Loucy (cell line): Measurements from ENCODE around the gene ISOC1.

Experiments used
- H2AFZ ChIP-seq: fragments of 200-600 bp; sonication (generic); 2 replicates; pipeline ENCODE4 v1.6.0; 2016; ENCODE audit warnings: antibody characterized with exemption, mild to moderate bottlenecking, low read length, moderate library complexity
- H3F3A ChIP-seq: fragments of 200-600 bp; 2 replicates; pipeline ENCODE4 v1.6.0; 2016; ENCODE audit warnings: antibody characterized with exemption, low read depth, mild to moderate bottlenecking
- H3K27me3 ChIP-seq: fragments of 200-600 bp; sonication (generic); 2 replicates; pipeline ENCODE4 v1.6.1; 2014; ENCODE audit warnings: low read length, mild to moderate bottlenecking; ENCODE audit not compliant: insufficient read depth, poor library complexity, severe bottlenecking
- H3K36me3 ChIP-seq: fragments of 200-600 bp; sonication (generic); 2 replicates; pipeline ENCODE4 v1.6.1; 2016; ENCODE audit warnings: low read length; ENCODE audit not compliant: insufficient read depth
- H3K4me1 ChIP-seq: fragments of 200-600 bp; sonication (generic); 2 replicates; pipeline ENCODE4 v1.5.1; 2014; ENCODE audit warnings: low read length, mild to moderate bottlenecking; ENCODE audit not compliant: insufficient read depth, poor library complexity, severe bottlenecking
- H3K4me2 ChIP-seq: fragments of 200-600 bp; sonication (generic); 2 replicates; pipeline ENCODE4 v1.6.0; 2014; ENCODE audit warnings: antibody characterized with exemption, low read length, low read depth, mild to moderate bottlenecking; ENCODE audit not compliant: poor library complexity, severe bottlenecking
- H3K4me3 ChIP-seq: fragments of 200-600 bp; sonication (generic); 2 replicates; pipeline ENCODE4 v1.5.1; 2014; ENCODE audit warnings: low read length, mild to moderate bottlenecking, mixed read lengths; ENCODE audit not compliant: poor library complexity, severe bottlenecking
- H3K79me2 ChIP-seq: fragments of 200-600 bp; sonication (generic); 2 replicates; pipeline ENCODE4 v1.6.1; 2014; ENCODE audit warnings: low read length; ENCODE audit not compliant: insufficient read depth
- H3K9ac ChIP-seq: fragments of 200-600 bp; sonication (generic); 2 replicates; pipeline ENCODE4 v1.6.0; 2014; ENCODE audit warnings: mild to moderate bottlenecking, low read depth, low read length, moderate library complexity; ENCODE audit not compliant: poor library complexity, severe bottlenecking
- H3K9me2 ChIP-seq: fragments of 200-600 bp; sonication (generic); replicated peaks from 2 replicates; pipeline ENCODE4 v1.6.1; 2016; ENCODE audit warnings: low read depth, low read length, mixed read lengths
- H3K9me3 ChIP-seq: fragments of 200-600 bp; sonication (generic); 2 replicates; pipeline ENCODE4 v1.6.1; 2014; ENCODE audit warnings: mild to moderate bottlenecking, antibody characterized with exemption, low read length, low read depth; ENCODE audit not compliant: insufficient read depth
- H4K20me1 ChIP-seq: fragments of 200-600 bp; sonication (generic); 2 replicates; pipeline ENCODE4 v1.6.0; 2014; ENCODE audit warnings: antibody characterized with exemption, low read length, mild to moderate bottlenecking; ENCODE audit not compliant: insufficient read depth, poor library complexity, severe bottlenecking
- CTCF ChIP-seq: fragments of 200-600 bp; sonication (generic); conservative IDR thresholded peaks from 2 replicates; pipeline ENCODE4 v1.5.1; 2014; ENCODE audit warnings: mild to moderate bottlenecking, antibody characterized with exemption, low read length
- EZH2phosphoT487 ChIP-seq: fragments of 200-600 bp; IDR thresholded peaks from 2 replicates; pipeline ENCODE4 v1.6.1; 2018; ENCODE audit warnings: antibody characterized with exemption, mild to moderate bottlenecking, moderate library complexity, borderline replicate concordance

ISOC1 gene

GRCh38 chr5:129099184-129099569 is 4.6 kb downstream of the ISOC1 start:
- no peak overlapping the region for H3K9ac ChIP-seq
- peak overlapping the region; percentile 32 for H3K4me3 ChIP-seq
- no peaks in the 10 kb centered on the region for H3K36me3 ChIP-seq
- peaks cover 13% of the 10 kb centered on the region for H3K4me1 ChIP-seq
- H3K4me2 ChIP-seq: peak overlapping the region; percentile 87
- peaks cover 42% of the 10 kb centered on the region for H3K79me2 ChIP-seq
- TF ChIP-seq CTCF (no peak), EZH2phosphoT487 (no peak)
- H3K9me3 ChIP-seq: no peaks in the 10 kb centered on the region
- no peaks in the 10 kb centered on the region for H3K27me3 ChIP-seq
- H2AFZ ChIP-seq: no peak overlapping the region
- H4K20me1 ChIP-seq: peaks cover 7% of the 10 kb centered on the region
- no peaks in the 10 kb centered on the region for H3F3A ChIP-seq
- no peaks in the 10 kb centered on the region for H3K9me2 ChIP-seq

DNA sequence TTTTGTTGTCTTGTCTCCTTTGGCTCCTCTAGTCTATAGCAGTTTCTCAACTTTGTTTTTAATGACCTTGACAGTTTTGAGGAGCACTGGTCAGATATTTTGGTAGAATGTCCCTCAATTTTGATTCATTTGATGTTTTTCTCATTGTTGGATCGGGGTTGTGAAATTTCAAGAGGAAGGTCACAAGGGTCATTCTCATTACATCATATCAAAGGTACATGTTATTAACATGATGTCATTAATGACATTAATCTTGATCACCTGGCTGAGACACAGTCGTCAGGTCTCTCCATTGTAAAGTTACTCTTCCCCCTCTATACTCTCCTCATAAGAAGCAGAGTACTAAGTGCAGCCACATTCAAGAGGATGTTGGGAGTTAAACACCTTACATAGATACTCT is 7.2 kb downstream of the ISOC1 start:
- Histone ChIP-seq H3K4me3 (no peak overlapping the region), H3K27me3 (no peaks in the 10 kb centered on the region), H3K4me2 (peak overlapping the region; percentile 28), H3K36me3 (peaks cover 6% of the 10 kb centered on the region; the same call in 1 of the 2 replicates), H3K9me3 (no peaks in the 10 kb centered on the region), H4K20me1 (peaks cover 3% of the 10 kb centered on the region), H3K9me2 (no peaks in the 10 kb centered on the region), H2AFZ (no peak overlapping the region), H3K79me2 (peaks cover 22% of the 10 kb centered on the region), H3K9ac (no peak overlapping the region), H3K4me1 (peaks cover 13% of the 10 kb centered on the region), H3F3A (no peaks in the 10 kb centered on the region)
- no peak for TF ChIP-seq CTCF
- TF ChIP-seq EZH2phosphoT487: no peak

GRCh38 chr5:129103397-129103796 is 8.8 kb downstream of the ISOC1 start:
- Histone ChIP-seq H3K9ac (no peak overlapping the region), H3K9me2 (no peaks in the 10 kb centered on the region)

More at GRCh38 chr5:129103397-129103796, 8.8 kb downstream of the ISOC1 start:
- Histone ChIP-seq H3K4me3 (no peak overlapping the region), H3K9me3 (no peaks in the 10 kb centered on the region), H3K4me1 (peaks cover 9% of the 10 kb centered on the region), H3K4me2 (no peak overlapping the region), H2AFZ (no peak overlapping the region), H3K27me3 (no peaks in the 10 kb centered on the region), H3K79me2 (peaks cover 13% of the 10 kb centered on the region), H3F3A (no peaks in the 10 kb centered on the region), H3K36me3 (peaks cover 16% of the 10 kb centered on the region; the same call in 1 of the 2 replicates), H4K20me1 (peaks cover 3% of the 10 kb centered on the region)
- TF ChIP-seq CTCF (no peak), EZH2phosphoT487 (no peak)
